Hematopoietic multipotent progenitor cell treated with erythropoietin and hydrocortisone succinate and interleukin-3 and kit ligand, for 17 days (in vitro differentiated cells): ENCODE data around the gene METRN.
"Not testable (repeated sequence)": the region's sequence is repeated elsewhere in the genome, so short reads cannot be mapped to it uniquely, and the experiment has no call there.

Source experiments
- DNase-seq: peaks from one replicate; pipeline ENCODE4 v3.0.0-alpha.2; 2015; ENCODE audit warnings: low spot score

Gene METRN

GRCh38 chr16:735982-736453 is 21.1 kb downstream of the METRN start:
- no peak for DNase-seq

- no peak for DNase-seq
These were observed 22.1 kb downstream of the METRN start for GRCh38 chr16:736936-737481.

GRCh38 chr16:739560-740458 is 24.9 kb downstream of the METRN start:
- DNase-seq, result no peak

GRCh38 chr16:740459-740763 is 25.5 kb downstream of the METRN start:
- DNase-seq, result no peak

GRCh38 chr16:740764-741505 is 26.0 kb downstream of the METRN start, which contains the start of gene CIAO3:
TSS of gene CIAO3 (minus strand) at chr16:740997. CDS start at chr16:740985, 12 bp downstream.
- peak; percentile 91 for DNase-seq

- no peak for DNase-seq
These were observed 27.2 kb downstream of the METRN start for GRCh38 chr16:741986-742629.

- DNase-seq, result not testable (repeated sequence)
These were observed 28.0 kb downstream of the METRN start for GRCh38 chr16:742894-743293.

GRCh38 chr16:743794-744500 is 29.0 kb downstream of the METRN start:
- no peak for DNase-seq

GRCh38 chr16:745739-746138 is 30.8 kb downstream of the METRN start:
- DNase-seq, result no peak

GRCh38 chr16:746637-747036 is 31.7 kb downstream of the METRN start:
- no peak for DNase-seq

- DNase-seq, result no peak
These were observed 33.2 kb downstream of the METRN start for GRCh38 chr16:747978-748746.

GRCh38 chr16:749010-749409 is 34.1 kb downstream of the METRN start:
- DNase-seq, result no peak

- DNase-seq, result no peak
These were observed 35.6 kb downstream of the METRN start for GRCh38 chr16:750485-750884.

- no peak for DNase-seq
These were observed 36.5 kb downstream of the METRN start for GRCh38 chr16:751152-752006.

- DNase-seq, result no peak
These were observed 37.0 kb downstream of the METRN start for GRCh38 chr16:752007-752312.

GRCh38 chr16:754121-754607 is 39.2 kb downstream of the METRN start:
- not testable (repeated sequence) for DNase-seq

- DNase-seq, result no peak
These were observed 39.7 kb downstream of the METRN start for GRCh38 chr16:754656-755055.

GRCh38 chr16:756428-756827 is 41.5 kb downstream of the METRN start:
- no peak for DNase-seq

- no peak for DNase-seq
These were observed 44.4 kb downstream of the METRN start for GRCh38 chr16:759110-759910.
